GM19035 (cell line): ENCODE results near the gene MICU1.
A peak's percentile ranks its signal among the peaks of the same experiment; 100 is the strongest.
"Not testable (repeated sequence)": the region's sequence is repeated elsewhere in the genome, so short reads cannot be mapped to it uniquely, and the experiment has no call there.

Experiments
- ATAC-seq: cut with Tn5 transposase; IDR thresholded peaks from one replicate; pipeline ENCODE4 v1.9.1; 2021; ENCODE audit not compliant: unreplicated experiment

The MICU1 gene

GRCh38 chr10:72353028-72353964, 272.6 kb downstream of the MICU1 start:
- no peak for ATAC-seq

GRCh38 chr10:72351479-72351878, 274.4 kb downstream of the MICU1 start:
- ATAC-seq, result no peak

- ATAC-seq, result no peak
Measured at GRCh38 chr10:72349438-72349837, 276.4 kb downstream of the MICU1 start.

GRCh38 chr10:72348282-72348681, 277.6 kb downstream of the MICU1 start:
- no peak for ATAC-seq

- ATAC-seq, result not testable (repeated sequence)
Measured at GRCh38 chr10:72346117-72346516, 279.8 kb downstream of the MICU1 start.

GRCh38 chr10:72344932-72345331, 280.9 kb downstream of the MICU1 start:
- no peak for ATAC-seq

GRCh38 chr10:72342911-72343310, 283.0 kb downstream of the MICU1 start:
- no peak for ATAC-seq

GRCh38 chr10:72340510-72341261, 285.2 kb downstream of the MICU1 start:
- ATAC-seq, result no peak

GRCh38 chr10:72338180-72338579, 287.7 kb downstream of the MICU1 start:
- no peak for ATAC-seq

GRCh38 chr10:72337722-72338121, 288.2 kb downstream of the MICU1 start:
- no peak for ATAC-seq

GRCh38 chr10:72337039-72337629, 288.7 kb downstream of the MICU1 start:
- ATAC-seq, result no peak

GRCh38 chr10:72336259-72337038, 289.4 kb downstream of the MICU1 start:
- no peak for ATAC-seq

GRCh38 chr10:72335394-72336258, 290.3 kb downstream of the MICU1 start:
- ATAC-seq, result peak; percentile 36

GRCh38 chr10:72334825-72335393, 291.0 kb downstream of the MICU1 start:
- peak; percentile 58 for ATAC-seq

- ATAC-seq, result no peak
Measured at GRCh38 chr10:72334196-72334824, 291.6 kb downstream of the MICU1 start.

- ATAC-seq, result no peak
Measured at GRCh38 chr10:72333112-72334015, 292.5 kb downstream of the MICU1 start.

GRCh38 chr10:72332423-72333111, 293.3 kb downstream of the MICU1 start:
- ATAC-seq, result no peak
